ENCODE data around the gene PLPPR4.

The PLPPR4 gene

DNA sequence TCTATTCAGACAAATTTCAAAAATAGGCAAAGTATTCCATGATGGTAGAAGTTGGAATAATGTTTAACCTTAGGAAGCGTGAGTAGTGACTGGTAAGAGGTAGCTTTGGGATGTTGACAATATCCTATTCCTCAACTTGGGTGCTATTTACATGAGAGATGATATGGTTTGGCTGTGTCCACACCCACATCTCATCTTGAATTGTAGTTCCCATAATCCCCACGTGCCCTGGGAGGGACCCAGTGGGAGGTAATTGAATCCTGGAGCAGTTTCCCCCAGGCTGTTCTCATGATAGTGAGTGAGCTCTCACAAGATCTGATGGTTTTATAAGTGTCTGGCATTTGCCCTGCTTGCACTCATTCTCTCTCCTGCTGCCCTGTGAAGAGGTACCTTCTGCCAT is 67.3 kb downstream of the PLPPR4 start:
- no peak overlapping the region for H3K27ac ChIP-seq
- DNase-seq (ENCODE audit: low read depth, low spot score): no peak

DNA sequence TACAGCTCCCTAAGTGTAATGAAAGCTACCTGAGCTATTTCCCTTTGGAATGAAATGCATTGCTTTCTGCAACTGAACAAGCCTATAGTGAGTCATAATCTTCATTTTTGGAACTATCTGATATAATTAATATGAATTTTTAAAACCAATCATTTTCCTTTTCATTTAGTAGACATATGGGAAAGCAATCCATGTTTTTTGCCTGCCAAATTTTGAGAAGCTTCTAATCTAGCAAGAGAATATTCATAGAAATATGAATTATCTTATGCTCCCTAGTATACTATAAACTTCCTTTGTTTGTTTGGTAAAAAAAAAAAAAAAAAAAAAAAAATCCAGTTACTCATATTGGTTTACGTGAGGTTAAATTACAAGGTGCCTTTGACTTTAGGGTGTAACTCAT is 68.3 kb downstream of the PLPPR4 start:
- no peak for DNase-seq (ENCODE audit: low read depth, low spot score)
- H3K27ac ChIP-seq: no peak overlapping the region

GRCh38 chr1:99334991-99335390 is 70.7 kb downstream of the PLPPR4 start:
- DNase-seq (ENCODE audit: low read depth, low spot score): no peak
- no peak overlapping the region for H3K27ac ChIP-seq

GRCh38 chr1:99347041-99347684 is 82.9 kb downstream of the PLPPR4 start:
- DNase-seq (ENCODE audit: low read depth, low spot score): no peak
- no peak overlapping the region for H3K27ac ChIP-seq

DNA sequence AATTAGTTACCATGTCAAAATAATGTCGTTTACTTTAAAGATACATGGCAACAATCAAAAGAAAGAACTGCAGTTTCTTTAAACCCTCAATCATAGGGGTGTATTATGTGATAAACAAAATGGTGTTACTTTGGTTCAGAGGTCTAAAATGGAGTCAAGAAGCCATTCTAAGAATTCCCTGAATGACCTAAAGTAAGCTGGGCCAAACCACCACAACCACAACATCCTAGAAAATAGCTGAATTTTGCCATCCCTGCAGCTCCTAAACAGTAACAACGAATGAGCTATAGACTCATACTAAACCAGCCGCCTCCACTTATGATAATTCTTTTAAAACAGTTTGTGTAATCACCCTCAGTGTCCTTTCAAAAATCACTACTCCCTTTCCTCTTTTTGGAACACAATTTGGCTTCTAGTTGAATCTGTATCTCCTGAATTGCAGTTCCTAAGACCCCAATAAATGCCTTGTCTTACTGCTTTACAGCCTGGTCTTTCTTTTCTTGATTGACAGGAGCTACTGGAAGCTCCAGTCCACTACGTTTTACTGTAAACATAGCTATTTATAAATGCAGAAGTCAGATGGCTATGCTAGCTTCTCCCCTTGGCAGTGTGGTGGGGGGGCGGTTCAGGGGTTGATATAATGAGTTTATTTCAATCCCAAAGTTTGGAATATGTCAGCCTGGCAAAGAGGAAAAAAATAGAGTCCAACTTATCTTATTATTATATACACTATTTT is 84.3 kb downstream of the PLPPR4 start:
- no peak for DNase-seq (ENCODE audit: low read depth, low spot score)
- H3K27ac ChIP-seq: no peak overlapping the region

DNA sequence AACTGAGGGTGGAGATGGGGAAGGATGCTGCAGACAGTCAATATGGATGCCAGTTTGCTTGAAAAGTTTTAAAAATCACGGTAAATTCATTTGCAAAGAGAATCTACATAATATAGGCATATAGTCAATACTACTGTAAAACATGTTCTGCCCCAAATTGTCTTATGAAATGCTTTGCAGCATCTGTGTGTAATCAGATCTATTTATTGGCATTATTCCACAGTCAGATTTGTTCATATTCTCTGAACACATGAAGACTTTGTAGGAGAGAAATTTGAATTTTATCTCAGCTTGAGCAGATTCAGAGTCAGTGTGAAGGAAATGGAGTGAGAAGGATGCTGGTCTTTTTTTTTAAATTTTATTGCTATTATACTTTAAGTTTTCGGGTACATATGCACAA is 88.5 kb downstream of the PLPPR4 start:
- H3K27ac ChIP-seq: no peak overlapping the region
- DNase-seq (ENCODE audit: low read depth, low spot score): no peak

GRCh38 chr1:99358770-99359169 is 94.5 kb downstream of the PLPPR4 start:
- DNase-seq (ENCODE audit: low read depth, low spot score): no peak
- no peak overlapping the region for H3K27ac ChIP-seq
